GM10266 (cell line): ENCODE data around the gene DNMT1.

Experiments
- DNase-seq: peaks from one replicate; pipeline ENCODE4 v3.0.0; 2012; ENCODE audit errors: extremely low spot score
- CTCF ChIP-seq: IDR thresholded peaks from 2 replicates; pipeline ENCODE4 v1.5.1; 2012; ENCODE audit warnings: mild to moderate bottlenecking, low read depth; ENCODE audit not compliant: control insufficient read depth, insufficient read depth; ENCODE audit errors: missing control alignments

Gene DNMT1

GRCh38 chr19:10134040-10134439, 60.7 kb downstream of the DNMT1 start:
- TF ChIP-seq CTCF: no peak
- DNase-seq: no peak

GRCh38 chr19:10133596-10133995, 61.2 kb downstream of the DNMT1 start:
- no peak for TF ChIP-seq CTCF
- no peak for DNase-seq

DNA sequence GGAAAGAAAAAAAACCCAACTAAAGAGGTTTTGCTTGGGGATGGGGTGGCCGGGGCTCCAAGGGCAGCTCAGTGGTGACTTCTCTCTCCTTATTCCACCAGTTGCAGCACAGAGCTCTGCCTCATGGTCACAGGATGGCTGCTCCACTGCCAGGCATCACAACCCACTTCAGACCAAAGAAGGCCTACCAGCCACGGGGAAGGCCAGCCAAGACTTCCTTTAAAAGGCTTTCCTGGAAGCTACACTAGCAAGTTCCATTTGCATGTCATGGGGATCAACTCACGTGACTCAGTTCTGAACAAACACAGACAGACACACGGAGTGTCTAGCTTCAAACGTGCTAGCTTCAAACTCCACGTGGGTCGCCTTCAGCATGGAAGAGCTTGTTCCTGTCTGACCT, 61.8 kb downstream of the DNMT1 start:
- no peak for TF ChIP-seq CTCF

GRCh38 chr19:10126213-10126639, 68.5 kb downstream of the DNMT1 start:
- no peak for DNase-seq
- no peak for TF ChIP-seq CTCF

More for the DNA sequence above, 61.8 kb downstream of the DNMT1 start:
- no peak for DNase-seq

DNA sequence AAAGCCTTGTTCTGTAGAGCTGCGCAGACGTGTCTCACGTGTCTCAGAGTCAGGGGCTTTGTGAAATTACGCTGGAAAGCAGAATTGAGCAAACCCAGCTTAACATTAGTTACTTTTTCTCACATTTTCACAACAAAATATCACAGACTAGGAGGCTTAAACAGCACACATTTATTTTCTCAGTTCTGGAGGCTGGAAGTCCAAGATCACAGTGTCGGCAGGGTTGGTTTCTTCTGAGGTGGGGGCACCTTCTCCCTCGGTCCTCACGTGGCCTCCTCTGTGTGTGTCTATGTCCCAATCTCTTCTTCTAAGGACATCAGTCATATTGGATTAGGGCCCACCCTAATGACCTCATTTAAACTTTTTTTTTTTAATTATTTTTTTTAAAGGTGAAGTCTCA, 70.3 kb downstream of the DNMT1 start:
- no peak for DNase-seq
- TF ChIP-seq CTCF: no peak

- no peak for DNase-seq
- TF ChIP-seq CTCF: no peak
Observed at GRCh38 chr19:10122045-10122444, 72.7 kb downstream of the DNMT1 start.

DNA sequence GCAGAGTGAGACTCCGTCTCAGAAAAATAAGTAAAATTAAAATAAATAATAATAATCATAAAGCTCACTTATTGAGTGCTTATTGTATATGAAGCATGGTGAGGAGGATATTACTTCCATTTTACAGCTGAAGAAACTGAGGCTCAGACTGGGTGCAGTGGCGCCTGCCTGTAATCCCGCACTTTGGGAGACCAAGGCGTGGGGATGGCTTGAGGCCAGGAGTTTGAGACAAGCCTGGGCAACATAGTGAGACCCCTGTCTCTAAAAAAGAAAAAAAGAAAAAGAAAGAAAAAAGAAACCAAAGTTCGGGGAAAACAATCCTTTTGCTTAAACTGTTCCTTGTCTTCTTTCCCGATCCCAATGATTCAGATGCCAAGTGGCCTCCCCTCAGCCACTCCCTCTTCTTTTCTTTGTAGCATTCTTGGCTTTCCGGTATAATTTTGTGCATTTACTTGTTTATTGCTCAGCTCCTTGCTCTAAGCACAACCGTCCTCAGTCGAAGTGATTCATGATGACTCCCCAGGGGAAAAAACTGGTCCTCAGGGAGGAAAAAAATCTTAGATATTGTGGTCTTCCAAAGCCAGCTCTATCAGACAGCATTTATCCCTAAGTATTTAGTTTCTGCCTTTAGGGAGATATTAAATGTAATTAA, 74.1 kb downstream of the DNMT1 start:
- no peak for DNase-seq

More for the DNA sequence above, 74.1 kb downstream of the DNMT1 start:
- no peak for TF ChIP-seq CTCF
